PC-3 (cell line): ENCODE data around the gene TRIM25.

Experiments
- CTCF ChIP-seq: fragments of 300-600 bp; sonication (generic); conservative IDR thresholded peaks from 2 replicates; pipeline ENCODE4 v1.5.1; 2017; ENCODE audit warnings: antibody characterized with exemption, low read depth, mild to moderate bottlenecking, low read length
- EZH2 ChIP-seq: fragments of 300-600 bp; sonication (generic); IDR thresholded peaks from one replicate; pipeline ENCODE4 v1.6.1; 2017; ENCODE audit warnings: antibody characterized with exemption, mild to moderate bottlenecking, low read length; ENCODE audit not compliant: unreplicated experiment

DNA sequence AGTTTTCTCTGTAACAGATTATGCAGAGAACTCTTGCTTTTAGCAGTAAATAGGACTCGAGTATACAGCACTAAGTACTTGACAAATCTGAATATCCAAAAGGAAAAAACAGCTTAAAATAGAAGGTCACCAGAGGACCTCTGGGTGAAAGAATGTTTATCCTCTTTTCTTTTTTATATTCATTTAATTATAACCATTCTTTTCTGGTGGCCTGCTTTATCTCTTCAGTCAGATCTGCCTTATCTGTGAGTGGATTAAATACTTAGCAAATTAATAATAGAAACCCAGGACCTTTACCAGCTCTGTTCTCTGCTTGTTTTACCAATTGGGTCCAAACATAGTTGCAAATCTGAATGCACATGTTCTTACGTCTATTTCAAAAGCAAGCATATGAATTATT, 71.3 kb downstream of the TRIM25 start:
- TF ChIP-seq CTCF (no peak), EZH2 (no peak)
